DOHH2 (cell line): Measurements from ENCODE around the gene ELFN1.
A peak's percentile ranks its signal among the peaks of the same experiment; 100 is the strongest.

Source experiments
- H3F3A ChIP-seq: fragments of 200-600 bp; sonication (generic), shearing (Covaris generic); 2 replicates; pipeline ENCODE4 v1.6.0; 2016; ENCODE audit warnings: antibody characterized with exemption, mild to moderate bottlenecking; ENCODE audit not compliant: control insufficient read depth, insufficient read depth
- H3K27ac ChIP-seq: fragments of 200-600 bp; sonication (generic); 2 replicates; pipeline ENCODE4 v1.5.1; 2014; ENCODE audit warnings: low read depth, mild to moderate bottlenecking, low read length, moderate library complexity
- H3K27me3 ChIP-seq: fragments of 200-600 bp; sonication (generic); 2 replicates; pipeline ENCODE4 v1.6.1; 2014; ENCODE audit warnings: mild to moderate bottlenecking, low read length, mixed read lengths; ENCODE audit not compliant: control insufficient read depth
- H3K36me3 ChIP-seq: fragments of 200-600 bp; sonication (generic); 2 replicates; pipeline ENCODE4 v1.6.1; 2014; ENCODE audit warnings: mild to moderate bottlenecking, low read length, moderate library complexity, mixed read lengths; ENCODE audit not compliant: control insufficient read depth
- H3K4me1 ChIP-seq: fragments of 200-600 bp; sonication (generic); 2 replicates; pipeline ENCODE4 v1.6.1; 2014; ENCODE audit warnings: mild to moderate bottlenecking, low read length, mixed read lengths; ENCODE audit not compliant: control insufficient read depth
- H3K4me2 ChIP-seq: fragments of 200-600 bp; sonication (generic); 2 replicates; pipeline ENCODE4 v1.6.0; 2014; ENCODE audit warnings: mild to moderate bottlenecking, low read length, moderate library complexity
- H3K4me3 ChIP-seq: fragments of 200-600 bp; sonication (generic); 2 replicates; pipeline ENCODE4 v1.5.1; 2014; ENCODE audit warnings: mild to moderate bottlenecking, low read length, mixed read lengths
- H3K79me2 ChIP-seq: fragments of 200-600 bp; sonication (generic); 2 replicates; pipeline ENCODE4 v1.6.1; 2014; ENCODE audit warnings: mild to moderate bottlenecking, low read length, mixed read lengths; ENCODE audit not compliant: control insufficient read depth
- H3K9me2 ChIP-seq: fragments of 200-600 bp; sonication (generic); replicated peaks from 2 replicates; pipeline ENCODE4 v1.6.1; 2014; ENCODE audit warnings: mild to moderate bottlenecking, low read length, mixed read lengths; ENCODE audit not compliant: control insufficient read depth
- H3K9me3 ChIP-seq: fragments of 200-600 bp; sonication (generic); 2 replicates; pipeline ENCODE4 v1.6.1; 2014; ENCODE audit warnings: antibody characterized with exemption, low read length, mixed read lengths; ENCODE audit not compliant: control insufficient read depth, insufficient read depth
- H4K20me1 ChIP-seq: fragments of 200-600 bp; sonication (generic); 2 replicates; pipeline ENCODE4 v1.6.0; 2014; ENCODE audit warnings: low read depth, mild to moderate bottlenecking, antibody characterized with exemption, low read length, moderate library complexity; ENCODE audit not compliant: control insufficient read depth, insufficient read depth
- EZH2phosphoT487 ChIP-seq: fragments of 200-600 bp; sonication (generic); IDR thresholded peaks from 2 replicates; pipeline ENCODE4 v1.6.1; 2017; ENCODE audit warnings: borderline replicate concordance, mild to moderate bottlenecking, antibody characterized with exemption, low read length, moderate library complexity, mixed read lengths
- TF ChIP-seq, protein P1 (sequence below): fragments of 200-600 bp; sonication (generic); IDR thresholded peaks from one replicate; pipeline ENCODE4 v1.5.1; 2014; ENCODE audit warnings: antibody characterized with exemption, mild to moderate bottlenecking, low read depth, low read length; ENCODE audit not compliant: poor library complexity, severe bottlenecking

Gene ELFN1

DNA sequence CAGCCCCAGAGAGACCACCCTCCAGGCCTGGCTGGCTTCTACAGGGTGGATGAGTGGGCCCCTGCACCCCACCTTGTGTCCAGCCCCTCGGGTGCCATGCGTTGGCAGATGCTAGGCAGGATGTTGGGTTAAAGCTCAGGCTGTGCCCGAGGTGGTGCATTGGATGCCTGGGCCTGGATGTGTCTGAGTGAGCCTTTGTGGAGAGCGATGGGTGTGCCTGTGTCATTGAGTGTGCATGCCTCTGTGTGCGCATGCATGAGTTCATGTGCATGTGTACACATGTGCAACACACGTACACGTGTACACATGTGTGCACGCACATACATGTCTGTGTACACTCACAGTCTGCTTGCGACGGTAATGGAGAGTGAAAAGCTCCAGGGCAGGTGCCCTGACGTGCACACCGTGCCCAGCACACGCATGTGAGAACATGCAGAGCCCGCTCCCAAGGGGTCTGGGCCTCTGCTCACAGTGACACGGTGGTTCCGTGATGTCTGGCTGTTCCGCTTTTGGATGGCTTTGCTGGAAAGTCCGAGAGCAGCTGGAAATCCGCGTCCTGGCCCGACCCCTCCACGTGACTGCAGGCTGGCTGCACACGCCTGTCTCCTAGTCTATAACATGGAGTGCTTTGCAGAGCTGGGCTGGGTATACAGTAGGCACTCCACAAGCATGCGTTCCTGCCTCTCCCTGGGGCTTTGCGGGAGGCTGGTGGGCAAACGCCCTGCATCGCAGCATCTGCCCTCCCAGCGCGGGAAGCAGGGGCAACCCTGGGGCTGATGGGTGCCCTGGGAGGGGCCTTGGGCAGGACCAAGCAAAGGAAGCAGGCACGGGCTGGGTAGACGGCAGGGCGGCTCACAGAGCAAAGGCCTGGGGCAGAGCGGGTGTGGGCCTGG lies 36.9 kb downstream of the ELFN1 start:
- TF ChIP-seq, protein P1, sequence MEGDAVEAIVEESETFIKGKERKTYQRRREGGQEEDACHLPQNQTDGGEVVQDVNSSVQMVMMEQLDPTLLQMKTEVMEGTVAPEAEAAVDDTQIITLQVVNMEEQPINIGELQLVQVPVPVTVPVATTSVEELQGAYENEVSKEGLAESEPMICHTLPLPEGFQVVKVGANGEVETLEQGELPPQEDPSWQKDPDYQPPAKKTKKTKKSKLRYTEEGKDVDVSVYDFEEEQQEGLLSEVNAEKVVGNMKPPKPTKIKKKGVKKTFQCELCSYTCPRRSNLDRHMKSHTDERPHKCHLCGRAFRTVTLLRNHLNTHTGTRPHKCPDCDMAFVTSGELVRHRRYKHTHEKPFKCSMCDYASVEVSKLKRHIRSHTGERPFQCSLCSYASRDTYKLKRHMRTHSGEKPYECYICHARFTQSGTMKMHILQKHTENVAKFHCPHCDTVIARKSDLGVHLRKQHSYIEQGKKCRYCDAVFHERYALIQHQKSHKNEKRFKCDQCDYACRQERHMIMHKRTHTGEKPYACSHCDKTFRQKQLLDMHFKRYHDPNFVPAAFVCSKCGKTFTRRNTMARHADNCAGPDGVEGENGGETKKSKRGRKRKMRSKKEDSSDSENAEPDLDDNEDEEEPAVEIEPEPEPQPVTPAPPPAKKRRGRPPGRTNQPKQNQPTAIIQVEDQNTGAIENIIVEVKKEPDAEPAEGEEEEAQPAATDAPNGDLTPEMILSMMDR = no peak
- no peak for TF ChIP-seq EZH2phosphoT487

DNA sequence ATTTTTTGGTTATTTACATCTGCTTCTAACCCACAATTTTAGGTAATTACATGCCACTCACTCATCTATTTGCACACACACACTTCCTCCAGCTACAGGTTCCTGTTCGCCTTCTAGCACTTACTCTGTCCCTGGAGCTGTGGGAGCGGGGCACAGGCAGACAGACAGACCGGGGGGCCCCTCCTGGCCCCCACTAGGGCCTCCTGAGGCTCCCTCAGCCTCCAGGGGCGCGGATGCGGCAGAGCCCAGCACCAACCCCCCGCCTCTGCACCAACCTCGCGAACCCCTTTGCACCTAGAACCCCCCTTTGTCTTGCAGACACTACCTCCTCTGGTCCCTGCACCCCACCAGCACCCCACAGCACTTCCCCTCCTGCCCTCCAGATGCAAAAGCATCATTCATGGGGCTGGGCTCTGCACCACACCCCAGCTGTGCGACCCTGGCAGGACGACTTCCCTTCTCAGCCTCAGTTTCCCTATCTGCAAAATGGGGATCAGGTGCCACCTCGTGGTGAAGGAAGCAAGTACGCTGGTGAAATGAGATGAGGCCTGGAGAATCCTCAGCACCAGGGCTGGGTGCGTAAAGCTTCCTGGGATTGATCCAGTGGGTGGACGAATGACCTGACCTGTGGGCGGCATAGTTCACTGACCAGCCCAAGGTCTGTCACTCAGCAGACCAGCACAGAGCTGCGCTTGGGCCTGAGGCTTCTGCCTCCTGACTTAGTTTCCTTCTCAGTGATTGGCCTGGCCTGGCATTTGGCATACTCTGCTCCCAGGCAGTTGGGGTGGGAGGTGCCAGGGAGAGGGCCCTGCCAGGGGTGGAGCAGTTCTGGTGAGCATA lies 37.9 kb downstream of the ELFN1 start:
- H3K27me3 ChIP-seq = no peaks in the 10 kb centered on the region
- no peak overlapping the region for H3K27ac ChIP-seq
- H3F3A ChIP-seq = no peaks in the 10 kb centered on the region
- no peak overlapping the region for H3K4me2 ChIP-seq
- no peaks in the 10 kb centered on the region for H3K79me2 ChIP-seq
- H3K4me1 ChIP-seq = no peaks in the 10 kb centered on the region
- no peaks in the 10 kb centered on the region for H3K36me3 ChIP-seq
- no peak for TF ChIP-seq EZH2phosphoT487
- TF ChIP-seq, protein P1 = peak; percentile 43
- H3K4me3 ChIP-seq = no peak overlapping the region
- H3K9me3 ChIP-seq = peaks cover 26% of the 10 kb centered on the region
- no peaks in the 10 kb centered on the region for H3K9me2 ChIP-seq
- no peaks in the 10 kb centered on the region for H4K20me1 ChIP-seq

More for the DNA sequence above, 36.9 kb downstream of the ELFN1 start:
- Histone ChIP-seq H3K27me3 (no peaks in the 10 kb centered on the region), H3K9me2 (no peaks in the 10 kb centered on the region), H3K4me2 (no peak overlapping the region), H3K4me1 (no peaks in the 10 kb centered on the region), H3K4me3 (no peak overlapping the region), H3K9me3 (peaks cover 30% of the 10 kb centered on the region), H3F3A (no peaks in the 10 kb centered on the region), H3K27ac (no peak overlapping the region), H3K36me3 (no peaks in the 10 kb centered on the region), H3K79me2 (no peaks in the 10 kb centered on the region), H4K20me1 (no peaks in the 10 kb centered on the region)

DNA sequence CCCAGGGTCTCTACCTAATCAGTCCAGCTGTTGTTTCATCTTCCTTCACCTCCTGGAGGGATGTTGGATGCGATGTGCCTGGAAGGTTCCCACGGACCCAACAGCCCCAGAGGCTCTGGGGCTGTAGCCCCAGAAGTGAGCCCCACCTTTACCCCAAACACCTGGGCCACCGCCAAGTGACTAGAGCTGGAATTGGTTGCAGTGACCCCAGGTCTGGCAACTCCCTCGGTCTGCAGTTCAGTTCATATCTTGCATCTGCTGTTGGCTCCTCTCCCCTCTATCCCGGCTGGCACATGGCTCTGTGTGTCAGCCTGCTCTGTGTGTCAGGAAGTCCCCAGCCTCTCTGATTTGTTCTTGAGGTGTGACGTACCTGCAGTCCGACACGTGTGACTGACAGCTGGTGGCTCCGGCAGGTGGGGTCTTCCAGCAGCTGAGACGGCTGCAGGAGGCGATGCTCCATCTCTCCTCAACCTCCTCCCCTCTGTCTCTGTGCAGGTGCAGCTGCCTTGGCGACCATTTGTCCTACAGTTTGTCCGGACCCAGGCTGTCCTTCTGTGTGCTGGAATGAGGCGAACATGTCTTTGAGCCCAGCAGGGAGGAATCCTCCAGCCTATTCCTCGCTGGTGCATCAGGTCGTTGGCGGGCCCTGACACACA lies 38.6 kb downstream of the ELFN1 start:
- Histone ChIP-seq H3K4me2 (no peak overlapping the region), H3K4me3 (no peak overlapping the region), H3K79me2 (no peaks in the 10 kb centered on the region), H3K36me3 (no peaks in the 10 kb centered on the region), H3K27ac (no peak overlapping the region), H4K20me1 (no peaks in the 10 kb centered on the region), H3K9me3 (peaks cover 26% of the 10 kb centered on the region), H3K9me2 (no peaks in the 10 kb centered on the region), H3K27me3 (no peaks in the 10 kb centered on the region), H3F3A (no peaks in the 10 kb centered on the region), H3K4me1 (no peaks in the 10 kb centered on the region)
- TF ChIP-seq EZH2phosphoT487 = no peak
- TF ChIP-seq, protein P1 = no peak
